ENCODE measurements around the gene MIA2. TPM values are rescaled to one million over a fixed set of nuclear protein-coding genes. Genes with fewer than 3 reads are reported as not detected.
"Not testable (repeated sequence)": the region's sequence is repeated elsewhere in the genome, so short reads cannot be mapped to it uniquely, and the experiment has no call there.

The MIA2 gene, protein sequence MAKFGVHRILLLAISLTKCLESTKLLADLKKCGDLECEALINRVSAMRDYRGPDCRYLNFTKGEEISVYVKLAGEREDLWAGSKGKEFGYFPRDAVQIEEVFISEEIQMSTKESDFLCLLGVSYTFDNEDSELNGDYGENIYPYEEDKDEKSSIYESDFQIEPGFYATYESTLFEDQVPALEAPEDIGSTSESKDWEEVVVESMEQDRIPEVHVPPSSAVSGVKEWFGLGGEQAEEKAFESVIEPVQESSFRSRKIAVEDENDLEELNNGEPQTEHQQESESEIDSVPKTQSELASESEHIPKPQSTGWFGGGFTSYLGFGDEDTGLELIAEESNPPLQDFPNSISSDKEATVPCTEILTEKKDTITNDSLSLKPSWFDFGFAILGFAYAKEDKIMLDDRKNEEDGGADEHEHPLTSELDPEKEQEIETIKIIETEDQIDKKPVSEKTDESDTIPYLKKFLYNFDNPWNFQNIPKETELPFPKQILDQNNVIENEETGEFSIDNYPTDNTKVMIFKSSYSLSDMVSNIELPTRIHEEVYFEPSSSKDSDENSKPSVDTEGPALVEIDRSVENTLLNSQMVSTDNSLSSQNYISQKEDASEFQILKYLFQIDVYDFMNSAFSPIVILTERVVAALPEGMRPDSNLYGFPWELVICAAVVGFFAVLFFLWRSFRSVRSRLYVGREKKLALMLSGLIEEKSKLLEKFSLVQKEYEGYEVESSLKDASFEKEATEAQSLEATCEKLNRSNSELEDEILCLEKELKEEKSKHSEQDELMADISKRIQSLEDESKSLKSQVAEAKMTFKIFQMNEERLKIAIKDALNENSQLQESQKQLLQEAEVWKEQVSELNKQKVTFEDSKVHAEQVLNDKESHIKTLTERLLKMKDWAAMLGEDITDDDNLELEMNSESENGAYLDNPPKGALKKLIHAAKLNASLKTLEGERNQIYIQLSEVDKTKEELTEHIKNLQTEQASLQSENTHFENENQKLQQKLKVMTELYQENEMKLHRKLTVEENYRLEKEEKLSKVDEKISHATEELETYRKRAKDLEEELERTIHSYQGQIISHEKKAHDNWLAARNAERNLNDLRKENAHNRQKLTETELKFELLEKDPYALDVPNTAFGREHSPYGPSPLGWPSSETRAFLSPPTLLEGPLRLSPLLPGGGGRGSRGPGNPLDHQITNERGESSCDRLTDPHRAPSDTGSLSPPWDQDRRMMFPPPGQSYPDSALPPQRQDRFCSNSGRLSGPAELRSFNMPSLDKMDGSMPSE (N-terminal part only)
- 13.5 and 16.4 TPM in 2 replicates for total RNA-seq (2014; rRNA removed; shearing (Covaris generic))

DNA sequence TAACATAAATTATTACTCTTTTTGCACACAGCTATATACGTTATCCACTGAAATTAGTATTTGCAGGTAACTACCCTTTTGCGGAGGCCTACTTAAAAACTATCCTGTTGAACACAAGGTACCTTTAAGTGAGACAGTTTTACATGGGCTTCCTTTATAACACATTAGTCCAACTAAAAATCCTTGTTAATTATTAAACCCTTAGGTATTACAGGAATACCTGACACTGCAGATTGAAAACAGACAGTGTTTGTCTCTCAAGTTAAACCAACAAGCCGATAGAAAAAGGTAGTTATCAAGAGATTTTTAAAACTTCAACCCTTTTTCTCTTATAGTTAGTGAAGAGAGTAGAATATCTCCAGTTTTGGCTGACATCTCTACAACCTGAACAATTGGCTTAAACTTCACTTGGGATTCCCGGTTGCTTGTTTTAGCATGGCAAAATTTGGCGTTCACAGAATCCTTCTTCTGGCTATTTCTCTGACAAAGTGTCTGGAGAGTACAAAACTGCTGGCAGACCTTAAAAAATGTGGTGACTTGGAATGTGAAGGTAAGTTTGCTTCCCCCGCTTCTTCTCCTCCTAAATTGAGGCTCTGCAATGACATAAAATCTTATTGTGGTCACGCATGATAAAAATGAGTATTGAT, at the start of gene MIA2:
MIA2 (plus strand) TSS at position 236 of the 647 bp plus-strand sequence; CDS start at position 436, 200 bp downstream.
- no peak for DNase-seq (ENCODE audit: low spot score)

DNA sequence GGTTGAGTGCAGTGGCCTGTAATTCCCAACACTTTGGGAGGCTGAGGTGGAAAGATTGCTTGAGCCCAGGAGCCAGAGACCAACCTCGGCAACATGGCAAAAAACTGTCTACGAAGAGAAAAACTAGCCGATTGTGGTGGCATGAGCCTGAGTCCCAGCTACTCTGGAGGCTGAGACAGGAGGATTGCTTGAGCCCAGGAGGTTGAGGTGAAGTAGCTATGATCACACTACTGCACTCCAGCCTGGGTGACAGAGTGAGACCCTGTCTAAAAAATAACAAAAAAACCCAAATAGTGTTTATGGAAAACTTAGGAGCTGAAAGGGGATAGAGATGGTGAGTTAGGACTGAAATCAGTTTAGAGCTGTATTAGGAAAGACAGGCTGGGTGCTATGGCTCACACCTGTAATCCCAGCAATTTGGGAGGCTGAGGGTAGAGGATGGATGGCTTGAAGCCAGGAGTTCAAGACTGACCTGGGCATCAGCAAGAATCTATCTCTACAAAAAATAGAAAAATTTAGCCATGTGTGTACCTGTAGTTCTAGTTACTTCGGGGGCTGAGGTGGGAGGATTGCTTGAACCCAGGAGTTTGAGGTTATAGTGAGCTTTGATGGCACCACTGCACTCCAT, 49.0 kb upstream of the MIA2 start:
- DNase-seq (ENCODE audit: low spot score): no peak

DNA sequence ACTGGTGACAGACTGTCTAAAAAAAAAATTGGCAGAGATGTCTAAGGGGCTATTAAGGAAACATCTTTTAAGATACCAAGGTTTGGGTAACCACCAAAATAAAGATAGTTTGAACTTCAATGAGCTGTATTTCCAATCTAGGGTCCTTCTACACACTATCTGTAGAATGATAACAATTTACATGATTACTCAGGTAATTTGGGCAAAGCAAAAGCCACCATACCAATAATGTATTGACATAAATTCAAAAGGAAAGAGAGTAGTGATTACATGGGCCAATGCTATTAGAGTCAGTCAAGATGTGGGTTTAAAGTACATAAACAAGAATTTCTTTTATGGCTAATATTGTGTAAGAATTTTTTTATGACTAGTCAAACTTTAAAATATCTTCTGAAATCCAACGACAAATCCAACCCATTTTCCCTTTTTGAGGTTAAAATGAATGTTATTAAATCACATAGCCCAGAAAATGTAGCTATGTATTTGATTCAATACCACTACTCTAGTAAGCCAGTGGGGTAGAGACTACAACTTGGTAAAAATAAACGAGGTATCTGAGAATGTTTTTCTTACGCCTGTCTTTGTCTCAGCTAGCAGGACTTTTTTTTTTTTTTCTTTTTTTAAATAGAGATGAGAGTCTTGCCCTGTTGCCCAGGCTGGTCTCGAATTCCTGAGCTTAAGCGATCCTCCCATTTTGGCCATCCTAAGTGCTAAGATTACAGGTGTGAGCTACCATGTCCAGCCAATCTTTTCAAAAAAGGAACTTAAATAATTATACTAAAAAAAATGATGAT, 48.3 kb upstream of the MIA2 start:
- no peak for DNase-seq (ENCODE audit: low spot score)

DNA sequence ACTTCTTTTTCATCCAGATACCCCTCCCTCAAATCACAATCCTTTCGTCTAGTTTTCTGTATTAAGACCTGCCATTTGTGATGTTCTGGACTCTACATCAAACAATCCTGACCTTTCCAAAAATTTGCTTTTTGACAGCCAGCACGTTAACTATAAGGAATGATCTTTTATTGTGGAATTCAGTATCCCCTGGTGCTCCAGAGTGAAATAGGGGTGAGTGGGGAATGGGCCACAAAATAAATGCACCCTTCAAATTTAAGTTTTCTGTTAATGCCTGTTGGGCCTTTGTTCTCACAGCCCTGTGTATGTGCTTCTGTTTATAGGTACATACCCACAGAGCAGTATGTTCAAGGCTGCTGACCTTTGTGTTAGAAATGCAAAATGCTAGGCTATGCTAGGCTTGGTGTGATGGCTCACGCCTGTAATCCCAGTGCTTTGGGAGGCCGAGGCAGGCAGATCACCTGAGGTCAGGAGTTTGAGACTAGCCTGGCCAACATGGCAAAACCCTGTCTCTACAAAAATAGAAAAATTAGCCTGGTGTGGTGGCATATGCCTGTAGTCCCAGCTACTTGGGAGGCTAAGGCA, 46.7 kb upstream of the MIA2 start:
- no peak for DNase-seq (ENCODE audit: low spot score)

DNA sequence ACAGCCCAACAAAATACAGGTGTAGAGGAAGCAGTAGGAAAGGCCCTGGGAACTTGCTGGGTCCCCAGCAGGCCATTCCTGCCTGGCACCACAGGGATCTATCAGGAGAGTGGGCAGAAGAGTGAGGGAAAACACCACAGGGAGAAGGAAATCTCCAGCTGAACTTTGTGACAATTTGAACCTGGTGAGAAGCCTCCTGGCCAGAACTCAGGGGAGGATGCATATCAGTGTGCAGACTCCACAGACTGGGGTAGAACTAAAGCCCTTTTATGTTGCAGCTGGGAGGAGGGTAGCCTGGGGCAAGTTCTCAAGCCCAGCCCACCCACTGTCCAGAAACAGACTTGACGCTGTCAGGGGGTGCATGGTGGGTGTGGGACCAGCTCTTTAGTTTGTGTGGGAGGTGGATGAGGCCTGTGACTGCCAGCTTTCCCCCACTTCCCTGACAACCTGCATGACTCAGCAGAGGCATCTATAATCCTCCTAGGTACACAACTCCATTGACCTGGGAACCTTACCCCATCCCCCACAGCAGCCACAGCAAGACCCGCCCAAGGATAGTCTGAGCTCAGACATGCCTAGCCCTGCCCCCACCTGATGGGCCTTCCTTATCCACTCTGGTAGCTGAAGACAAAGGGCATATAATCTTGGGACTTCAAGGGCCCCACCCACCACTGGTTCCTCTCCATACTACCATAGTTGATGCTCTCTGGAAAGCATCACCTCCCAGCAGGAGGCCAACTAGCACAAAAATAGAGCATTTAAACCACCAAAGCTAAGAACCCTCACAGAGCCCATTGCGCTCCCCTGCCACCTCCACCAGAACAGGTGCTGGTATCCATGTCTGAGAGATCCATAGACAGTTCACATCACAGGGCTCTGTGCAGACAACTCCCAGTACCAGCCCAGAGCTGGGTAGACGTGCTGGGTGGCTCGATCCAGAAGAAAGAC, 29.8 kb upstream of the MIA2 start:
- DNase-seq (ENCODE audit: low spot score): peak; percentile 23

DNA sequence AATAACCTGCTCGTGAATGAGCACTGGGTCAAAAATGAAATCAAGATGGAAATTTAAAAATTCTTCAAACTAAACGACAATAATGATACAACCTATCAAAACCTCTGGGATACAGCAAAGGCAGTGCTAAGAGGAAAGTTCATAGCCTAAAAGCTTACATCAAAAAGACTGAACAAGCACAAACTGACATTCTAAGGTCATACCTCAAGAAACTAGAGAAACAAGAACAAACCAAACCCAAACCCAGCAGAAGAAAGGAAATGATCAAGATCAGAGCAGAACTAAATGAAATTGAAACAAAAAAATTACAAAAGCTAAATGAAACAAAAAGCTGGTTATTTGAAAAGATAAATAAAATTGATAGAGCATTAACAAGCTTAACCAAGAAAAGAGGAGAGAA, 26.3 kb upstream of the MIA2 start:
- DNase-seq (ENCODE audit: low spot score): not testable (repeated sequence)

DNA sequence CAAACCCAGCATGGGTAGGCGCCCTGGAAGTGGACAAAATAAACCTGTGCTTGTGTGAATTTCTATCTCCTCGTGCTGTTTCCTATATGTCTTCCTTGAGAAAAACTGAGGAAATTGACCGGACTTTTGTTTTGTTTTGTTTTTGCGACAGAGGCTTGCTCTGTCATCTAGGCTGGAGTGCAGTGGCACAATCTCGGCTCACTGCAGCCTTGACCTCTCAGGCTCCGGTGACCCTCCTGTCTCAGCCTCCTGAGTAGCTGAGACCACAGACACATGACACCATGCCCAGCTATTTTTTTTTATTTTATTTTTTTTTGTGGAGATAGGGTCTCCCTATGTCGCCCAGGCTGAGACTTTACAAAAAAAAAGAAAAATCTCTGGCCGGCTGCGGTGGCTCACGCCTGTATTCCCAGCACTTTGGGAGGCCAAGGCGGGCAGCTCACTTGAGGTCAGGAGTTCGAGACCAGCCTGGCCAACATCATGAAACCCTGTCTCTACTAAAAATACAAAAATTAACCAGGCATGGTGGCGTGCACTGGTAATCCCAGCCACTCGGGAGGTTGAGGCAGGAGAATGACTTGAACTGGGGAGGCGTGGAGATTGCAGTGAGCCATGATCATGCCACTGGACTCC, 22.5 kb upstream of the MIA2 start:
- no peak for DNase-seq (ENCODE audit: low spot score)

DNA sequence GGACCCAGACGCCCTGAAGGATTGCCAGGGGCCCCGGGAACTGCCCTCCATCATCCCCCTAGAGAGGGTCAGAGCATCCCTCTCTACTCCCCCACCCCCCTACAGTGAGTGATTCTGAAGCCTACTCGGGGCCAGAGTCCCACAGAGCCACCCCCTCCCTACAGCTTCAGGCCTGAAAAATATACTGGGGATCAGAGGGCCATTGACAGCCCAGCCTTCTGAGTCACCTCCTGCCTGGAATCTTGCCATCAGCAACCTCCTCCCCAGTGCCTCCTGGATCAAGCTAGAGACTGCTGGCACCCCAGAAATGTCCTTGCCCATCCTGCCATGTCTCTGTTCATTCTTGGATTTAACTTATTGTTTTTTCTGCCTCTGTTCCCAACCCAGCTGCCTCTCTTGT, 21.7 kb upstream of the MIA2 start:
- no peak for DNase-seq (ENCODE audit: low spot score)

DNA sequence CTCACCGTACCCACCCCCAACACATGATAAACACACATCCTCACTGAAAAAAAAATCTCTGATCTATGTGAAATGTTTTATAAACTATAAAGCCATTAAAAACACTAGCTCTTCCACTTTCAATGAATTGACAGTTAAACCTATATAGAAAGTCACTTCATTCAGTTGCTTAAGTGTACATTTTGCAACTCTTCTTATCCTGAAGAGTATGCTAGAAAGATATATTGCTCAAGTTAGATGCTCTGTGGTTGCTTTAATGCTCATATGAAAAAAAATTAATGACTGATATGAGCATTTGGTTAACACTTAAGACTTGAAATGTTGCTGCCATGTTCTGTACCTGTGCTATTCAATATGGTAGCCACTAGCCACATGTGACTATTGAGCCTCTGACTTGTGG, 21.0 kb upstream of the MIA2 start:
- no peak for DNase-seq (ENCODE audit: low spot score)

DNA sequence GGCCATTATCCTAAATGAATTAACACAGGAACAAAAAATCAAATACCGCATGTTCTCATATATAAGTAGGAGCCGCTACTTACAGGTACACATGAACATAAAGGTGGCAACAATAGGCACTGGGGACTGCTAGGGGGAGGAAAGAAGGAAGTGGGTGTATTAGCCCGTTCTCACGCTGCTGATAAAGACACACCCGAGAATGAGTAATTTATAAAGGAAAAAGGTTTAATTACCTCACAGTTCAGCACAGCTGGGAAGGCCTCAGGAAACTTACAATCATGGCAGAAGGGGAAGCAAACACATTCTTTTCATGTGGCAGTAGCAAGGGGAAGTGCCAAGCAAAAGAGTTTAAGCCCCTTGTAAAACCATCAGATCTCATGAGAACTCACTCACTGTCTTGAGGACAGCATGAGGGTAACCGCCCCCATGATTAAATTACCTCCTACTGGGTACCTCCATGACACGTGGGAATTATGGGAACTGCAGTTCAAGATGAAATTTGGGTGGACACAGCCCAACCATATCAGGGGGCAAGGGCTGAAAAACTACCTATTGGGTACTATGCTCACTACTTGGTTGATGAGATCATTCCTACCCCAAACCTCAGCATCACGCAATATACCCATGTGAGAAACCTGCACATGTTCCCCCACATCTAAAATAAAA, 16.4 kb upstream of the MIA2 start:
- DNase-seq (ENCODE audit: low spot score): no peak

DNA sequence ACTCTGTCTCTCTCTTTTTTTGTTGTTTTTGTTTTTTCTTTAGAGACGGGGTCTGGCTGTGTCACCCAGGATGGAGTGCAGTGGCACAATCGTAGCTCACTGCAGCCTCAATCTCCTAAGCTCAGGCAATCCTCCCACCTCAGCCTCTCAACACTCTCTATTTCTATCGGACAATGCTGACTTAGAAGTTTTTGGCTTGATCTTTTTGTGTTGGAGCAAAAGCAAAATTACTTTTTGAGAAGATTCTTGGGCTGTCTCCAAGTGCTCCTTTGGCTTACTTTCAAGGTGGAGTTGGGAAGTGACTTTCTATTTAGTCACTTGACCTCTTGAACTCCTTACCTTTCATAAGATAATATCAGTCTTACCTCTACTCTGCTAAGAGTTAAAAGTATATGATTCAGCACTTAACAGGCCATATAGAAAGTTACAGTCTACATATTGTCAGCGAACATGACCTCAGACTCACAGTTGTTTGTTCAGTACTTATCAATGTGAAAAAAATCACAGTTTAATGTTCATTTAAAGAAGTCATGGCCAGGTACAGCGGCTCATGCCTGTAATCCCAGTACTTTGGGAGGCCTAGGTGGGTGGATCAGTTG, 15.4 kb upstream of the MIA2 start:
- peak; percentile 8 for DNase-seq (ENCODE audit: low spot score)

DNA sequence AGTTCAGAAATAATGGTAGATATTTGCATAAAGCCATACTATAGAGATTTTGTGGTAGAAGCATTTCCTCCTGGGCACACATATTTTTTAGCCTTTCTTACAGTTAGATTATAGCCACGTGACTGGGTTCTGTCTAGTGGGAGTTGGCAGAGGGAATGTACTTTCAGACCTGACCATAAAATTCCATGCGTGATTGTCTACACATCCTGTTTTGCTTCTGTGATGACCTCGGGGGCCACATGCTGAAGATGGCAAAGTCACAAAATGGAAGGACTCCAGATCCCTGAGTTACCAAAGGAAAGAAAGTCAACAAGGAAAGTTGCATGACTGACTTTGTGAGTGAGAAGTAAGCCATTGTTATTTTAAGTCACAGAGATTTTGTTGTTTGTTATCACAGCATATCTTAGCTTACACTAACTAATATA, 14.6 kb upstream of the MIA2 start:
- peak; percentile 55 for DNase-seq (ENCODE audit: low spot score)

DNA sequence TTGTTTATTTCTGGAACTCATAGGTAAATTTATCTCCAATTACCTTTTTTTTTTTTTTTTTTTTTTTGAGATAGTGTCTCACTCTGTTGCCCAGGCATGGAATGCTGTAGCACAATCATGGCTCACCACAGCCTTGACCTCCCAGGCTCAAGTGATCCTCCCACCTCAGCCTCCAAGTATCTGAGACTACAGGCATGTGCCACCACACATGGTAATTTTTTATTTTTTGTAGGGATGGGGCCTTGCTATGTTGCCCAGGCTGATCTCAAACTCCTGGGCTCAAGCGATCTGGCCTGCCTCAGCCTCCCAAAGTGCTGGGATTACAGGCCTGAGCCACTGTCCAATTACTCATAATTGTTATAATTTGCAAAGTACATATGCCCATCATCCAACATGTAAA, 13.2 kb upstream of the MIA2 start:
- DNase-seq (ENCODE audit: low spot score): not testable (repeated sequence)

DNA sequence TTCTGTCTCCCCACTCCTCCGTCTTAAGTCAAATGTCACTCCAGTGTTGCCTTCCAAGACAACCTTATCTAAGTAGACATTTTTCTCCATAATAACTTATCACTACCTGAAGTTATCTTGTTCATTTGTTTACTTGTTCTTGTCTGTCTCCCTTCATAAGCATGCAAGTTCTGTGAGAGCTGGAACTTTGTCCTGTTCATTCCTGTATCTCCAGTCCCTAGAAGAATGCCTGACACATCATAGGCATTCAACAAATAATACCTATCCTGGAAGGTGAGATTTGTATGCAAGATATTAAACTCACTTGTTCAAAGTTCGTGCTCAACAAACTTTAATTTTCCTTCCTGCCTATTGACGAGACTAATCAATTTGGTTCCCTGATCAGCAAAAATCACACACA, 5.7 kb upstream of the MIA2 start:
- DNase-seq (ENCODE audit: low spot score): no peak

DNA sequence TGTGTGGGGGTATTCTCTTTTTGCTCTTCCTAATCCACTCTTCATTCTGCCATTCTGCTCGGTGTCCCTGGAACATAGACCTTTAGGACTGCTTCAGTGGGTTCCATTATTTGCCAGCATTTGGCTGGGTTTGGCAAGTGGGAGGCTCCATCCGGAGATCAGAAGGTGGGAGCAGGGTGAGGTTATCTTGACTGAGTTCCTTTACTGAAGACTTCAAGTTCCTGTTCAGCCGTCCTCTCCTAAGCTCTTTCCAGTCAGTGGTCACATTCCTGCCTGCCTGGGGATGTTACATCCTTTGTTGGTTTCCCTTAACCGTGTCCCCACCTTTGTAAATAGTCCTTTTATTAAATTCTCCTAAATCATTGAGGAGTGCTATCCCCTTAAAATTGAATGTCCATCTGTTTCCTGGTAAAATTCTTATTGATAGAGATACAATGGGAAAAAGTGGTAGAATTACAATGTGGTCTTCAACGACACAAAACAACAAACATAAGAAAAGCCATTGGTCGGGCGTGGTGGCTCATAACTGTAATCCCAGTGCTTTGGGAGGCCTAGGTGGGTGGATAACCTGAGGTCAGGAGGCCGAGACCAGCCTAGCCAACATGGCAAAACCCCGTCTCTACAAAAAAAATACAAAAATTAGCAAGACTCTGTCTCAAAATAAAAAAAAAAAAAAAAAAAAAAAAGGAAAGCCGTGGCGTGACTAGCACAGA, 5.0 kb upstream of the MIA2 start:
- no peak for DNase-seq (ENCODE audit: low spot score)

DNA sequence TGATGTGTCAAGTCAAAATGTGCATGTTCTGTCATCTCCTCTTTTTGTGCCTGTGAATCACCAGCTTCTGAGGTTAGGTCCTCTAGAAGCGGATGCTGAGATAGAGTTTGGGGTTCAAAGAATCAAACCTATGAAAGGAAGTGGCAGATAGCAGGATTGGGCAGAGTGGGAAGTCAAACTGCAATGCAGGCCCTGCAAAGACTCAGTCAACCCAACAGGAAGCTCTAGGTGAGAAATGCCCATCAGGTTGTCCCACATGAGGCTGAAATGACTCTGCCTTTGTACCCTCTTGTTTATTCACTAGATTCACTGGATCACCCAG, 4.5 kb upstream of the MIA2 start:
- DNase-seq (ENCODE audit: low spot score): peak; percentile 26

Data from H4 (cell line).